Upper lobe of left lung (tissue), 4 donors: ENCODE data around the gene HOMEZ.

Source experiments
- EP300 ChIP-seq, 4 donors: sonication (generic); formaldehyde crosslinking; IDR thresholded peaks; one replicate each; pipeline ENCODE4 v1.5.1; 2017; ENCODE audit warnings: antibody characterized with exemption in 4 of 4, control low read depth in 2 of 4
- POLR2A ChIP-seq, 4 donors: fragments of 450-650 bp; IDR thresholded peaks; one replicate each; pipeline ENCODE4 v1.5.1; 2016 to 2017; ENCODE audit warnings: antibody characterized with exemption in 4 of 4, mild to moderate bottlenecking in 2 of 4
- POLR2AphosphoS5 ChIP-seq, 2 donors: sonication (generic); formaldehyde crosslinking; IDR thresholded peaks; one replicate each; pipeline ENCODE4 v1.5.1; 2017; ENCODE audit warnings: antibody characterized with exemption in 2 of 2
- TF ChIP-seq, protein P1 (sequence below), 6 experiments: fragments of 450-650 bp in 4 of 6; fragments of 200-600 bp in 2 of 6; sonication (generic) in 2 of 6; IDR thresholded peaks; one replicate each; pipeline ENCODE4 v1.5.1; 2016 to 2019; ENCODE audit warnings: antibody characterized with exemption in 6 of 6

DNA sequence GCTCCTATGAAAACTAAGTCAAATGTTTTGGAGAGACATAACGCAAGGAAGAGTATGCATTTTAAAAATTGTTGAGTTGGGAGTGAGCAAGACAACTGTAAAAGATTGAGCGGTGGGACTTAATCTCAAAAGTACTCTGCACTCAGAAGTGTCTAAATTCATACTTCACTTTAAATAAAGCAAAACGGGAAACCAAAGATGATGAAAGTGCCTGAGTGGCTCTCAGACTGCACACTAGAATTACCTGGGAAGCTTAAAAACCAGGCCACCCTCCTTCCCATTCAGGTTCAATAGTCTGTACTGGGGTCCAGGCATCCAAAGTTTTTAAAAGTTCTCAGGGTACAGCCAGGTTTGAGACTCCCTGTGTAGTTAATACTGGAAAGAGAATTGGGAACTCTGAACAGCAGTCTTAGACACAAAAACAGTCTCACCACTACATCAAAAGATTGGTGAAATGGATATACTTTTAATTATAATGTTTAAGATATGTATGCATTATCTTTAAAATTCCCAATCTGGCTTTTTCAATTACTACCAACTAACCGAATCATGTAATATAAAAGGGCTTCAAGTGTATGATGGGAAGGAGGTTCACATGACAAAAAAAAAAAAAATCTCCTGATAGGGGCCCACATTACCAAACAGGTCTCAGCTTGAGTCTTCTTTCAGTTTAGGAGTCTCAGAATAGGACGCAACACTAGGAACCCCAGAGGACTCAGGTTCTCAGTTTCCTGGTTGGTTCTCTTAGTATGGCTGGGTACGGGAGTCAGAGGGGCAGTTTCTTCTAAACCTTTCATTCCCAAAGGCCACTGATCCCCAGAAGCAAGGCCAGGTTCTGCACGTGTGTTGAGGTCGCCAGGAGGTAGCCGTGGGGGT is 1.0 kb downstream of the HOMEZ start:
- TF ChIP-seq EP300 (IDR thresholded peaks at IDR 0.05) (no peak), POLR2AphosphoS5 (IDR thresholded peaks at IDR 0.05) (no peak), POLR2A (IDR thresholded peaks at IDR 0.05) (no peak)
- TF ChIP-seq, protein P1, sequence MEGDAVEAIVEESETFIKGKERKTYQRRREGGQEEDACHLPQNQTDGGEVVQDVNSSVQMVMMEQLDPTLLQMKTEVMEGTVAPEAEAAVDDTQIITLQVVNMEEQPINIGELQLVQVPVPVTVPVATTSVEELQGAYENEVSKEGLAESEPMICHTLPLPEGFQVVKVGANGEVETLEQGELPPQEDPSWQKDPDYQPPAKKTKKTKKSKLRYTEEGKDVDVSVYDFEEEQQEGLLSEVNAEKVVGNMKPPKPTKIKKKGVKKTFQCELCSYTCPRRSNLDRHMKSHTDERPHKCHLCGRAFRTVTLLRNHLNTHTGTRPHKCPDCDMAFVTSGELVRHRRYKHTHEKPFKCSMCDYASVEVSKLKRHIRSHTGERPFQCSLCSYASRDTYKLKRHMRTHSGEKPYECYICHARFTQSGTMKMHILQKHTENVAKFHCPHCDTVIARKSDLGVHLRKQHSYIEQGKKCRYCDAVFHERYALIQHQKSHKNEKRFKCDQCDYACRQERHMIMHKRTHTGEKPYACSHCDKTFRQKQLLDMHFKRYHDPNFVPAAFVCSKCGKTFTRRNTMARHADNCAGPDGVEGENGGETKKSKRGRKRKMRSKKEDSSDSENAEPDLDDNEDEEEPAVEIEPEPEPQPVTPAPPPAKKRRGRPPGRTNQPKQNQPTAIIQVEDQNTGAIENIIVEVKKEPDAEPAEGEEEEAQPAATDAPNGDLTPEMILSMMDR (IDR thresholded peaks at IDR 0.05) = no peak
